Stimulated activated CD4-positive, alpha-beta T cell treated with anti-CD3 and anti-CD28 coated beads, Interleukin-1b, Interleukin-23, amount 100 ng/mL, for 4 hours (primary cell): ENCODE measurements around the gene CDC25B.
A peak's percentile ranks its signal among the peaks of the same experiment; 100 is the strongest.

ENCODE experiments used
- DNase-seq, 2 donors: peaks; one replicate each; pipeline ENCODE4 v3.0.0-alpha.2; 2020; ENCODE audit warnings: low read depth in 2 of 2

CDC25B gene

GRCh38 chr20:3795511-3796468, at the start of gene CDC25B:
CDC25B (plus strand) TSS chr20:3796310; CDS start chr20:3796532, 222 bp downstream.
- peak; percentile 79 to 85 for DNase-seq

GRCh38 chr20:3747471-3747870, 48.6 kb upstream of the CDC25B start:
- no peak for DNase-seq

DNA sequence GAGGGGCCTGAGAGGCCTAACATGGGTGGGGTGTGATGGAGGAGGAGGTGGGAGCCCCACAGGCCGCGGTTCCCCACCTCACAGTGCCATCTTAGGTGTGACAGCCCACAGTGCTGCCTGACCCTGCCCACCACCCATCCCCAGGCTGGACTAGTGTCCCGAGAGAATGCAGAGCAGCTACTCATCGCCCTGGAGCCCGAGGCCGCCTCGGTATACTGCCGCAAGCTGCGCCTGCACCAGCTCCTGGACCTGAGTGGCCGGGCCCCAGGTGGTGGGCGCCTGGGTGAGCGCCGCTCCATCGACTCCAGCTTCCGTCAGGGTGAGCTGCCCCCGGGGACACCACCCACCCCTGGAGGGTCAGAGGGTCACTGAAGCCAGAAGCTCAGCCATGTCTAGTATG, 48.0 kb upstream of the CDC25B start:
- no peak for DNase-seq

GRCh38 chr20:3749087-3749688, 46.9 kb upstream of the CDC25B start:
- no peak for DNase-seq

DNA sequence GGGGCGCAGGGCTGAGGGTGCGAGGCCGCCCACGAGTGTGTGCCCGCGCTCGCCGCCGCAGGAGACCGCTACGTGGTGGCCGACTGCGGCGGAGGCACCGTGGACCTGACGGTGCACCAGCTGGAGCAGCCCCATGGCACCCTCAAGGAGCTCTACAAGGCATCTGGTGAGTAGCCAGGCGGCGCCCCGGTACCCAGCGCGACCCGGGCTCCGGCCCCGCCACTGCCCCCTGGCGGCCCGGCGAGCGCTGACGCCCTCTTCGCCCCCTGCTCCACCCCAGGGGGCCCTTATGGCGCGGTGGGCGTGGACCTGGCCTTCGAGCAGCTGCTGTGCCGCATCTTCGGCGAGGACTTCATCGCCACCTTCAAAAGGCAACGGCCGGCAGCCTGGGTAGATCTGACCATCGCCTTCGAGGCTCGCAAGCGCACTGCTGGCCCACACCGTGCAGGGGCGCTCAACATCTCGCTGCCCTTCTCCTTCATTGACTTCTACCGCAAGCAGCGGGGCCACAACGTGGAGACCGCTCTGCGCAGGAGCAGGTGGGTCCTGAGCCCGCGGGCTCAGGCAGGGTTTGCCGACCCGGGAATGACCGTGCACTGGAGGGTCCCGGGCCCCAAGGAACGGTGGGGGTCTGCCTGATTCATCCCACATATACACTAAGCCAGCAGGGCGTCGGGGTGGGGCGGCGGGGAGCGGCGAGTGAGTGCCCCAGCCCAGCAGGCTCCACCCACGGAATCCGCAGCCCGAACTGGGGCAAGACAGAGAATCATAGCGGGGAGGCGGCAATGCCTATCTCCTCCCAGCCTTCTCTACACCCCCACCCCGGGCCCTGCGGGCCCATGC, 46.2 kb upstream of the CDC25B start:
- no peak for DNase-seq

DNA sequence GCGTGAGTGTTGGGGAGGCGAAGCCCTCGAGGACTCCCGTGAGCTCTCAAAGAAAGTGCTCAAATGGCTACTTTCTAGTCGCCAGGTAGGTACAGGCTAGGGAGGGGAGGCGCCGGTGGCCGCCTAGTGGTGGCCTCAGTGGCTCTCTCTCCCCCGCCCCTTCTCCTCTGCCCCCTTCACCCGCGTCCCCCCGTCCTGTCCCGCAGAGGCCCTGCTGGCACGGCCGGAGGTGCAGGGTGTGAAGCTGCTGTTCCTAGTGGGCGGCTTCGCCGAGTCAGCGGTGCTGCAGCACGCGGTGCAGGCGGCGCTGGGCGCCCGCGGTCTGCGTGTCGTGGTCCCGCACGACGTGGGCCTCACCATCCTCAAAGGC, 44.8 kb upstream of the CDC25B start:
- DNase-seq = no peak

DNA sequence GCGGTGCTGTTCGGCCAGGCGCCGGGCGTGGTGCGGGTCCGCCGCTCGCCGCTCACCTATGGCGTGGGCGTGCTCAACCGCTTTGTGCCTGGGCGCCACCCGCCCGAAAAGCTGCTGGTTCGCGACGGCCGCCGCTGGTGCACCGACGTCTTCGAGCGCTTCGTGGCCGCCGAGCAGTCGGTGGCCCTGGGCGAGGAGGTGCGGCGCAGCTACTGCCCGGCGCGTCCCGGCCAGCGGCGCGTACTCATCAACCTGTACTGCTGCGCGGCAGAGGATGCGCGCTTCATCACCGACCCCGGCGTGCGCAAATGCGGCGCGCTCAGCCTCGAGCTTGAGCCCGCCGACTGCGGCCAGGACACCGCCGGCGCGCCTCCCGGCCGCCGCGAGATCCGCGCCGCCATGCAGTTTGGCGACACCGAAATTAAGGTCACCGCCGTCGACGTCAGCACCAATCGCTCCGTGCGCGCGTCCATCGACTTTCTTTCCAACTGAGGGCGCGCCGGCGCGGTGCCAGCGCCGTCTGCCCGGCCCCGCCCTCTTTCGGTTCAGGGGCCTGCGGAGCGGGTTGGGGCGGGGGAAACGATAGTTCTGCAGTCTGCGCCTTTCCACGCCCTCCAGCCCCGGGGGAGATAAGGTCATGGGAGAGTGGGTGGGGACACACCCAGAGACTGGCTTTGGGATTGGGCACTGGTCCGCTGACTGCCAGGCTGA, 44.3 kb upstream of the CDC25B start:
- peak in 1 of 2 donors; percentile 37 for DNase-seq

GRCh38 chr20:3752386-3752759, 43.7 kb upstream of the CDC25B start:
- no peak for DNase-seq

- peak; percentile 31 to 48 for DNase-seq
Measured at GRCh38 chr20:3753098-3753497, 43.0 kb upstream of the CDC25B start.

DNA sequence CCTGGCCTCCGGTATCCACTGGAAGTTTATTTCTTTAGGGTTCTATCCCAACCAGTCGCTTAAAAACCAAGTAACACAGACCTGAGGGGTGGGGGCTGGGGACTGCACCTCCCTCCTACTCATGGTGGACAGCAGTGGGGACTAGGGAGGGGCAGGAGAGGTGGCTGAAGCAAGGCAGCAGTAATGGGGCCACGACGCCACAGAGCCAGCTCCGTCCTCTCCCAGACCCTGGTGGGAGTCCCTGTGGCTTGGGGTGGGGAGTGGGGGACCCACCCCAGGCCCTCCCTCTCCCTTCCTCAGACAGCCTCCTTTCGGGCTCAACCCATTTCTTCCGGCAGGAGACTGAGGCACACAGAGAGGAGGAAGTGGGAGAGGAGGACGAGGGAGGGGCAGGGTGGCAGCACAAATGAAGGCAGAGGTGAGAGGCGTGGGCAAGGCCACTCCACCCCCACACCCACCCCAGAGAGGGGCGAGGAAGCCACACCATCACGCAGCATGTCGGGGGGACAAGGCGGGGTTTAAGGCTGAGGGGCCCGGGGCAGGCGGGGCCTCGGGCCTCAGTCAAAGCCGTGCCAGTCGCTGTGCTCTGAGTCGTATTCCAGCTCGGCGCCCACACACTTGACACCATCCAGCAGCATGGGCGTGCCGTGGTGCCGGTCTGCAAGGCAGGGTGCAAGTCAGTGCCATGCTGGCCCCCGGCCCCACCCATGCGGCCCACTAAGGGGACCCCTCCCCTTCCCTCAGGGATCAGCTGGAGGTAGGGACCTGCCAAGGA, 42.4 kb upstream of the CDC25B start:
- DNase-seq = no peak

DNA sequence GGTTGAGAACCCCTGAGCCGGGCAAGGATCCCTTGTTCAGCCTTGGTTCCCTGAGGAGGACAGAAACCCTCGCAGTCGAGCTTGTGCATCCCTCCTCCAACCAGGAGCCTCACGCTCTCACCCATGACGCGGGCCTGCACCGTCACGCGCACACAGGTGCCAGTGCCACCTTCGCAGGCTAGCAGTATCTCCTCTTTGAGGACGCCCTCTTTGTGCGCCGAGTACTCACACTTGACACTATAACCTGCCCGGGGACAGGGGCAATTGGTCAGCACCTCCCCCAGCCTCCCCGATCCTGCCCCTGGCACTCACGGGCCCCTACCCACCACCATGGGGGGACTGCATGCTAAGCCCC, 41.9 kb upstream of the CDC25B start:
- DNase-seq = no peak

GRCh38 chr20:3755269-3755668, 40.8 kb upstream of the CDC25B start:
- DNase-seq = no peak

DNA sequence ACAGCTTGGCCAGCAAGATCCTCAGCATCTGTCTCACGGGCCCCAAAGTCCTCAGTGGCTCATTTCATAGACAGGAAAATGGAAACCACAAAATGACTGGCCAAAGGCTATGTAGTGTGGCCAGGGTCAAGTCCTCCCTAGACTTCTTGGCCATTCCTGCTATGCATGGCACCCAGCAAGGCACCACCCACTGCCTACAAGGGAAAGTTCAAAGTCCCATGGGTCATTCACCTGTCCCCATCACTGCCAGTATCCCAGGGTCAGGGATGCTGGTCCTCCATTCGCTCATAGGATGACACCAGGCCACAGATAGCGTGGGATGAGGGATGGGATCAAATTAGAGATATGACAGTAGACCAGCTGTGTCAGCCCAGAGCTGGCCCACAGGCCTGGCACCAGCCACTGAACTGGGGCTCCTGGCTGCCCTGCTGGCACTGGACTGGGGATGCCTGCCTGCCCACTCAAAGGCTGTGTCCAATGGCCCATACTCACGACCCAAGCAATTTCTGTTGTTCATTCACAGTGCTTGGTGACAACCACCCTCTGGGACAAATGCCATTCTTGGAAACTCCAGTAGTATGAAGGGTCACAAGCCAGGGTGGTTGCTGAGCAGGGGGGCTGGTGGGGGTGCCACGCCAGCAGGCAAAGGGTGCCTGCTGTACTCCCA, 40.2 kb upstream of the CDC25B start:
- no peak for DNase-seq

DNA sequence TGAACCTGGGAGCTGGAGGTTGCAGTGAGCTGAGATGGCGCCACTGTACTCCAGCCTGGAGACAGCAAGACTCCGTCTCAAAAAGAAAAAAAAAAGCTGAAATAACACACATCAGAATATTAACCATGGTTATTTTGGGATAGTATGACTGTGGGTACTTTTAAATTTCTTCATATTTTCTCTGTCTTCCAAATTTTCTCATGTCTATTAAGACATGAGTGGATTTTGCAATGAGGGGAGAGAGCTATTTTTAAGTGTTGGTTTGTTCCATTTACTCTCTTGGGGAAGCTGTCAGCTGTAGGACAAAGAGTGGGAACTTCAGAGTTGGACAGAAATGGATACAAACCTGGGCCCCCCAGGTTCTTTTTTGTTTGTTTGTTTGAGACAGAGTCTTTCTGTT, 38.8 kb upstream of the CDC25B start:
- DNase-seq = no peak

GRCh38 chr20:3758566-3758965, 37.5 kb upstream of the CDC25B start:
- DNase-seq = no peak

DNA sequence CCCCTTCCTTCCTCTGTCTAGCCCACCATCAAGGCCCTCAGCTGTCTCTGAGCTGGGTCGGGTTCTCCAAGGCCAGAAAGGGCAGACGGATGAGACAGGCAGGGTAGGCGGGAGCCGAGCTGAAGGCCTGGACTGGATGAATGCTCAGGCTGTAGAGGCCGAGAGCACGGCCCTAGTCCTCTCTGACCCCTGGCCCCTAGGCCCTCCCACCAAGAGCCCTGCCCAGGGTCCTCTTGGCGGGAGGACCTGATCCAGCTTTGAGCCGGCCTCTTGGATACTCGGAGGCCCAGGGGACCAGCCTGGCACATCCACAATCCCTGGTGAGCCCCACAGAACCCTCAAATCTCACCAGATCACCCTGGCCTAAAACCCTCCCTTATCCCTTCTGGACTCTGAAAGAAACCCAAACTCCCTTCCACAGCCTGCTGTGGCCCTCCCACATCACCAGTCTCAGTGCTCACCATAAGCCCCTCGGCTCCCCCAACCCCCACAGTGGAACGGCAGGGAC, 36.7 kb upstream of the CDC25B start:
- DNase-seq = no peak

DNA sequence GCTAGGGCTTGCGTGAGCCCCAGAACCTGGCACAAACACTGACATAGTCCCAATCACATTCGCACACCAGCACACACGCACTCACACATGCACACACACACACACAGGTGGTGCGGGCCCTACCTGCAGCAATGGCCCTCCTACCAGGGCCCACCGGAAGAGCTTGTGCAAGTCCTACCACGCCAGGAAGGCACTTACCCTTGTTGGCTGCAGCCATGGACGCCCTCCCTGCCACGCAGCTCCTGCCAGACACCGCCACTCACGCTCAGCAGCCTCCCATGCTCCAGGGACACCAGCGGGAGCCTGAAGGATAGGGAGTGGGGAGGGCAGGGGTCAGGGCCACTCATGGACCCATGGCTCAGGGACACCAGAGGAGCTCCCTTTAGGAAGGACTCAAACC, 36.2 kb upstream of the CDC25B start:
- DNase-seq = no peak

- DNase-seq = no peak
Measured at GRCh38 chr20:3760655-3761348, 35.3 kb upstream of the CDC25B start.
